LNCaP clone FGC (cell line): ENCODE measurements around the gene SLC39A6.
"Not testable (repeated sequence)": the region's sequence is repeated elsewhere in the genome, so short reads cannot be mapped to it uniquely, and the experiment has no call there.

Source experiments
- DNase-seq: peaks from one replicate; pipeline ENCODE4 v3.0.0-alpha.2; 2011; ENCODE audit warnings: low read depth
- H3K4me3 ChIP-seq: 2 replicates; pipeline ENCODE4 v1.5.1; 2011; ENCODE audit warnings: mild to moderate bottlenecking, low read depth, low read length, control low read depth
- TF ChIP-seq, protein P1 (sequence below): IDR thresholded peaks from 2 replicates; pipeline ENCODE4 v1.5.1; 2012; ENCODE audit warnings: mild to moderate bottlenecking; ENCODE audit not compliant: control insufficient read depth, insufficient read depth; ENCODE audit errors: extremely low read depth

SLC39A6 gene

GRCh38 chr18:36129300-36130038, at the start of gene SLC39A6, which contains the start of gene ELP2:
TSS of gene SLC39A6 (minus strand) at chr18:36129340. CDS start at chr18:36127007, 2,333 bp downstream.
TSS of gene ELP2 (plus strand) at chr18:36129899. CDS start at chr18:36129934, 35 bp downstream.
- H3K4me3 ChIP-seq: peak within 1 kb of the TSS; percentile 77
- peak; percentile 93 for DNase-seq
- TF ChIP-seq, protein P1, sequence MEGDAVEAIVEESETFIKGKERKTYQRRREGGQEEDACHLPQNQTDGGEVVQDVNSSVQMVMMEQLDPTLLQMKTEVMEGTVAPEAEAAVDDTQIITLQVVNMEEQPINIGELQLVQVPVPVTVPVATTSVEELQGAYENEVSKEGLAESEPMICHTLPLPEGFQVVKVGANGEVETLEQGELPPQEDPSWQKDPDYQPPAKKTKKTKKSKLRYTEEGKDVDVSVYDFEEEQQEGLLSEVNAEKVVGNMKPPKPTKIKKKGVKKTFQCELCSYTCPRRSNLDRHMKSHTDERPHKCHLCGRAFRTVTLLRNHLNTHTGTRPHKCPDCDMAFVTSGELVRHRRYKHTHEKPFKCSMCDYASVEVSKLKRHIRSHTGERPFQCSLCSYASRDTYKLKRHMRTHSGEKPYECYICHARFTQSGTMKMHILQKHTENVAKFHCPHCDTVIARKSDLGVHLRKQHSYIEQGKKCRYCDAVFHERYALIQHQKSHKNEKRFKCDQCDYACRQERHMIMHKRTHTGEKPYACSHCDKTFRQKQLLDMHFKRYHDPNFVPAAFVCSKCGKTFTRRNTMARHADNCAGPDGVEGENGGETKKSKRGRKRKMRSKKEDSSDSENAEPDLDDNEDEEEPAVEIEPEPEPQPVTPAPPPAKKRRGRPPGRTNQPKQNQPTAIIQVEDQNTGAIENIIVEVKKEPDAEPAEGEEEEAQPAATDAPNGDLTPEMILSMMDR: no peak

DNA sequence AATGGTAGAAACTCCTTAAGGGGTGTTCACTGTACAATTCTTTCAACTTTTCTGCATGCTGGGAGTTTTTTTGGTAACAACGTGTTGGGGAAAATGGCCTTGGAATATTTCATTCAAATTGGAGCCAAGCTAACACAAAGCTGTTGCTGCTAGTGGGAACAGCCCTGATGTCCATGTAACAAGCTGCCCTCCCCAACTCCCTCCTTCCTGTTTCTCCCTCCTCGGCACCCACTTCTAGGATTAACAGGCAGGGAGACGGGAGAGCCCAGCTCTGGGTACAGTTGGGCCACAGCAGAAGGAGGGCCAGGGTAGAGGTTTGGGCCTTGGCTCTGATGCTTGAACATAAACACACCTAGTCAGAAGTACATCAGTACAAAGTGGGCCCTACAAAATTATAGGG, 48.8 kb upstream of the SLC39A6 start:
- no peak overlapping the region for H3K4me3 ChIP-seq
- no peak for DNase-seq
- TF ChIP-seq, protein P1: no peak

DNA sequence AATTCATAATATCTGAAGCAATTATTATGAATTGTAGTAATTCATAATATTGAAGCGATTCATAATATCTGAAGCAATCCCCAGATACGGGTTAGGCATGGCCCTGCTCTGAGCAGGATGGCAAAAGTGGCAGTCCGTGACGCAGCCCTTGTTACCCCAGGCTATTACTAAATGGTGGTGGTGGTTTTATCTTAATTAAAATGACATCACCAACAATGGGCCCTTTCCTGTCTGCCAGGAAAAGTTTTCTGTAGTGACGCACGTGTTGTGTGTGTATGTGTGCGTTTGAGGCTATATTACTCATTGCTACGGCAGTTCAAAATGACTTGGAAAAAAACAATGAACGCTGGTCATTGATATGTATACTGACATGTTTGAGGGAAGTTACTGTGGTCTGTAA, 47.6 kb upstream of the SLC39A6 start:
- H3K4me3 ChIP-seq: no peak overlapping the region
- TF ChIP-seq, protein P1: no peak
- no peak for DNase-seq

DNA sequence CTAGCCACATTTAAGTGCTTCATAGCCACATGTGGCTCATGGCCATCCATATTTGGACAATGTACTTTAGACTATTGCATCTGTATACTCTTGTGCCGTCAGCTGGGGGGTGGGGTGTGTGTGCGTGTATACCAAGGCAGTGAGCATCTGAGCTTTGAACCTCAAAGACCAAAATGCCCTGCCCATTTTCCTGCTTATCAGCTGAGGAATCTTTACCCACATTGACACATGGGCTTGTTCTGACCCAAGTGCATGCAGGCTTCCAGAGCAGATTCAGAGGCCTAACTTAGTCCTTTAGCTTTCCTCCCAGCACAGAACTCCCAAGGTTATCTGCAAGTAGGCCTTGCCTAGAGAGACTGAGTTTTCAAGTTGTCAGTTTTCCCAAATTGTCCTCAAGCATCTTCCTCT, 47.0 kb upstream of the SLC39A6 start:
- TF ChIP-seq, protein P1: no peak
- no peak for DNase-seq
- no peak overlapping the region for H3K4me3 ChIP-seq

DNA sequence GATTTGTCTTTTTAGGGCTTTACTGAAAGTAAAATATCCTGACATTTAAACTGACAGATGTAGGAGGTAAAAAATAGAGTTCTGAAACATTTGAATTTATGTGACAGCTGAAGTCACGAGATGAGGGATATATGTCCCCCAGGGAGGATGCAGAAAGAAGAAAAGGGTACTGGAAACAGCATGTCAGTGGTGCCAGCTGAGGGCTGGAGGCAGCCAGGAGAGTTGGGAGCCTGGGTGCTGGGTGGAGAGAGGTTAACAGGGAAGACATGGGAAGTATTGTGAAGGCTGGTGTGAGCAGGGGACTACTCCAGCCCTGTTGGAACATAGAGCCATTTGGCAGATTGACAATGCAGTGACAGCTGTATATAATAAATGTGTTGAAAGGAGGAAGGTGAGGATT, 46.3 kb upstream of the SLC39A6 start:
- TF ChIP-seq, protein P1: no peak
- H3K4me3 ChIP-seq: no peak overlapping the region
- no peak for DNase-seq

GRCh38 chr18:36169938-36170337, 40.8 kb upstream of the SLC39A6 start:
- no peak overlapping the region for H3K4me3 ChIP-seq
- DNase-seq: no peak
- TF ChIP-seq, protein P1: no peak

DNA sequence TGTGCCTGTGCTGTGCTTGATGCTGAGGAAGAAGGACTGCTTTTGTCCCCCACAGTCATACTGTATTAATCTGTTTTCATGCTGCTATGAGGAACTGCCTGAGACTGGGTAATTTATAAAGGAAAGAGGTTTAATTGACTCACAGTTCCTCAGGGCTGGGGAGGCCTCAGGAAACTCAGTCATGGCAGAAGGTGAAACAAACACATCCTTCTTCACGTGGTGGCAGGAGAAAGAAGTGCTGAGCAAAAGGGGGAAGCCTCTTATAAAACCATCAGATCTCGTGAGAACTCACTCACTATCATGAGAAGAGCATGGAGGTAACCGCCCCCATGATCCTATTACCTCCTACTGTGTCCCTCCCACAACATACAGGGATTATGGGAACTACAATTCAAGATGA, 39.2 kb upstream of the SLC39A6 start:
- DNase-seq, H3K4me3 ChIP-seq: not testable (repeated sequence)
